Ovary (tissue), 9 donors: Measurements from ENCODE around the gene JMJD7. TPM values are rescaled to one million over a fixed set of nuclear protein-coding genes. Genes with fewer than 3 reads are reported as not detected.

Source experiments
- DNase-seq, 5 donors: peaks; one replicate each; pipeline ENCODE4 v3.0.0-alpha.2; 2019 to 2020
- H3K27ac ChIP-seq, 2 donors: fragments of 200-600 bp; one replicate each; pipeline versions ENCODE4 v1.5.1 to v1.8.0; 2019 to 2022
- H3K27me3 ChIP-seq: fragments of 200-600 bp; one replicate; pipeline ENCODE4 v1.8.0; 2022
- H3K36me3 ChIP-seq: fragments of 200-600 bp; sonication (generic); one replicate; pipeline ENCODE4 v1.5.1; 2019
- H3K4me1 ChIP-seq: one replicate; pipeline ENCODE4 v1.8.1; 2013; ENCODE audit warnings: mild to moderate bottlenecking, moderate library complexity; ENCODE audit not compliant: insufficient read depth
- H3K4me3 ChIP-seq: fragments of 200-600 bp; sonication (generic); one replicate; pipeline ENCODE4 v1.5.1; 2017
- H3K9me3 ChIP-seq, 2 donors: fragments of 200-600 bp in 1 of 2; sonication (generic) in 1 of 2; one replicate each; pipeline versions ENCODE4 v1.5.1 to v1.8.1; 2013 to 2019; ENCODE audit warnings: mild to moderate bottlenecking in 1 of 2, moderate library complexity in 1 of 2
- CTCF ChIP-seq, 3 donors: fragments of 450-650 bp in 2 of 3; fragments of 200-600 bp in 1 of 3; IDR thresholded peaks; one replicate each; pipeline versions ENCODE4 v1.5.1 to v1.8.0; 2016 to 2022; ENCODE audit warnings: antibody characterized with exemption in 3 of 3, mild to moderate bottlenecking in 1 of 3
- EP300 ChIP-seq: sonication (generic); formaldehyde crosslinking; IDR thresholded peaks from one replicate; pipeline ENCODE4 v1.6.1; 2017; ENCODE audit warnings: antibody characterized with exemption
- POLR2A ChIP-seq: fragments of 450-650 bp; IDR thresholded peaks from one replicate; pipeline ENCODE4 v1.6.1; 2017; ENCODE audit warnings: antibody characterized with exemption, mild to moderate bottlenecking, moderate library complexity
- WGBS, 3 donors: extraction: QIAGEN DNeasy Blood & Tissue Kit in 1 of 3; methylation state at CpG; one replicate each; pipeline versions ENCODE4 v1.1.5 to v1.1.7; 2013 to 2017; 5-methylcytosine and 5-hydroxymethylcytosine counted together
- intact Hi-C, 4 donors: fragments of 100-400 bp; cut with DNase I; formaldehyde crosslinking; loops; one replicate each; pipeline versions ENCODE4 v1.11.0 to v1.15.1; 2022 to 2023
- polyA plus RNA-seq, 2 donors: library from polyadenylated mRNA; stranded (reverse); fragments of 200-250 nt in 1 of 2; fragments of 350-450 nt in 1 of 2; fragmentation: Illumina TruSeq in 1 of 2; extraction: RNeasy Lipid Tissue Mini Kit (QIAGEN cat#74804) in 1 of 2; gene quantifications; one replicate each; pipeline ENCODE4 v1.2.3, GENCODE V29; 2013 to 2014
- total RNA-seq, 7 donors: library from RNA; depleted of rRNA in 2 of 7; stranded (reverse); fragments of >200 nt in 2 of 7; fragmentation: NEBNext Ultra II Directional in 3 of 7; extraction: Animal tissue kit (Norgen Biotek cat#: 25700) in 3 of 7; gene quantifications; one replicate each; pipeline versions ENCODE4 v1.1.0 to v1.2.4, GENCODE V29; 2016 to 2023
- donor health status: DM: no; HTN: no; CAD: no; lungs with moderate emphysema.
- donor health status: DM: no; HTN: no; CAD: no.
- donor health status: Bipolar disorder and iron deficiency.
- donor health status: DM: yes; HTN: yes; CAD: no.
- donor health status: DM: no; HTN: no; CAD: no.
- donor health status: DM: yes; HTN: yes; CAD: no.

JMJD7 gene
- total and polyA plus RNA-seq, 9 donors = 3.0 to 21.4 (median 14.9) TPM

- H3K4me1 ChIP-seq = peaks cover 5% of the 10 kb centered on the region
- TF ChIP-seq POLR2A = no peak
- no peak for TF ChIP-seq CTCF (IDR thresholded peaks at IDR 0.05)
- TF ChIP-seq EP300 = no peak
- H3K4me3 ChIP-seq = no peak overlapping the region
- DNase-seq = no peak
- H3K36me3 ChIP-seq = no peaks in the 10 kb centered on the region
- no peaks in the 10 kb centered on the region for H3K27me3 ChIP-seq
- intact Hi-C loops = no loop called here
- H3K9me3 ChIP-seq = no peaks in the 10 kb centered on the region
- H3K27ac ChIP-seq = no peak overlapping the region
- 55 to 68% (median 59%) methylated on average over 10 of the region's 10 CpGs for WGBS, 3 donors
Measured at GRCh38 chr15:41881550-41881919, 53.6 kb downstream of the JMJD7 start.

GRCh38 chr15:41881920-41882688, 54.2 kb downstream of the JMJD7 start:
- peak in 4 of 5 donors; percentile 43 to 73 (median 54) for DNase-seq
- Histone ChIP-seq H3K4me1 (peaks cover 5% of the 10 kb centered on the region), H3K27me3 (no peaks in the 10 kb centered on the region), H3K4me3 (peak overlapping the region; percentile 0), H3K9me3 (no peaks in the 10 kb centered on the region), H3K36me3 (no peaks in the 10 kb centered on the region), H3K27ac (no peak overlapping the region)
- 12 to 15% (median 14%) methylated on average over 32 to 81 of the region's 81 CpGs for WGBS, 3 donors
- TF ChIP-seq EP300 = no peak
- no peak for TF ChIP-seq CTCF (IDR thresholded peaks at IDR 0.05)
- TF ChIP-seq POLR2A = no peak
- intact Hi-C loops = no loop called here

DNA sequence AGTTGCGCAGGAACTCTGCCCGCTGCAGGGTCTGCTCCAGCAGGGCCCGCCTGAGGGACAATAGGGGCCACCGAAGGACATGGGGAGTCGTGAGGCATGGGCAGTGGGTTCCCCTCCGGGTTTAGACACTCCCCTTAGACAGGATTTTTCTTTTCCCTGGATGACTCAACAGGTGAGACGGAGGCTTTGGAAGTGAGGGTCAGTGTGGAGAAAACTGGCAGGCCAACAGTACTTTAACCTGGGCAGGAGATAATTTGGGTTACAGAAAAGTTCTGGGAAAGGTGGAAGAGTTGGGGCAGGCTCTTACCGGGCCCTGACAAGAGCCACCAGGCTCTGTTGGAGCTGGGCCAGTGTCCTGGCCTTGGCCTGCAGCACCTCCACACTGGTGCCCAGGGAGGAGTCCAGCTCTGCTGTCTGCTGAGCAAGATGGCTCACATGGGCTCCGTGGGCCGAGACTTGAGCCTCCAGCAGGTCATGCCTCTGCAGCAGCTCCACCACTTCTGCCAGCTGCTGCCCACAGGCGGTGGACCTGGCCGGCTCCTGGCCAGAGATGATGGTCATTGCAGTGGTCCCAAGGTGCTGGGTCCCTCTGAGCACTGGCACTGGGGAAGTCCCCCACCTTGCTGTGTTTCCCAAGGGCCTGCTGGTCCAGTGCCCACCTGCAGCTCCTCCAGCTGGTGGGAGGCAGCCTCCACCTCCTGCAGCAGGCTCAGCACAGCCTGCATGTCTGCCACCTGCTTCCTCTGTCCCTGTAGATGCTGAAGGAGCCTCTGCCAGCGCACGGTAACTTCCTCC, 55.0 kb downstream of the JMJD7 start:
- no peak overlapping the region for H3K27ac ChIP-seq
- peaks cover 5% of the 10 kb centered on the region for H3K4me1 ChIP-seq
- 43 to 53% (median 47%) methylated on average over 14 of the region's 14 CpGs for WGBS, 3 donors
- no peaks in the 10 kb centered on the region for H3K9me3 ChIP-seq
- no peaks in the 10 kb centered on the region for H3K36me3 ChIP-seq
- no peaks in the 10 kb centered on the region for H3K27me3 ChIP-seq
- intact Hi-C loops = no loop called here
- TF ChIP-seq POLR2A = no peak
- no peak for TF ChIP-seq CTCF (IDR thresholded peaks at IDR 0.05)
- no peak for TF ChIP-seq EP300
- peak overlapping the region; percentile 0 for H3K4me3 ChIP-seq
- no peak for DNase-seq

DNA sequence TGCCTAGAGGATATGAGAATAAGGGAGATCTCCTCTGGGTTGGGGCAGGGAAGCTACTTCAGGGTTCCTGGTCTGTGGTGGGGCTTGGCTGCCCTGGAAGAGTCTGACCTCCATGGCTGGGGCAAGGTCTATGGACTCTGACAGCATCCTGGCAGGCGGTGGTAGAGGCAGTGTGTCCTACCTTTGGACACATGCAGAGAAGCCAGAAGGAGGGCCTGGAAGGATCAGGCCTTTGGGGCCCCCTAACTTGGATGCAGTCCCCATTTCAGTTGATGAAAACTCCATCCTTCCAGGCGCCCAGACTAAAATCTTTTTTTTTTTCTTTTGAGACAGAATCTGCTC, 55.6 kb downstream of the JMJD7 start:
- DNase-seq = no peak
- peaks cover 5% of the 10 kb centered on the region for H3K4me1 ChIP-seq
- H3K9me3 ChIP-seq = no peaks in the 10 kb centered on the region
- no peak overlapping the region for H3K27ac ChIP-seq
- 97 to 100% (median 98%) methylated on average over 2 of the region's 2 CpGs for WGBS, 3 donors
- H3K27me3 ChIP-seq = no peaks in the 10 kb centered on the region
- TF ChIP-seq POLR2A = no peak
- no peak for TF ChIP-seq CTCF (IDR thresholded peaks at IDR 0.05)
- TF ChIP-seq EP300 = no peak
- intact Hi-C loops = no loop called here
- no peaks in the 10 kb centered on the region for H3K36me3 ChIP-seq
- no peak overlapping the region for H3K4me3 ChIP-seq
